ENCODE measurements around the gene NXPH3. TPM values are rescaled to one million over a fixed set of nuclear protein-coding genes. Genes with fewer than 3 reads are reported as not detected.

NXPH3 gene
- polyA plus RNA-seq, 3 donors, result 1.3 to 1.5 (median 1.4) TPM

GRCh38 chr17:49574323-49574781, 1.3 kb upstream of the NXPH3 start:
- no peak for DNase-seq (ENCODE audit: low read depth in 3 of 3, low spot score in 2 of 3)

GRCh38 chr17:49574945-49575678, 559 bp upstream of the NXPH3 start:
- no peak for DNase-seq (ENCODE audit: low read depth in 3 of 3, low spot score in 2 of 3)

GRCh38 chr17:49576088-49576916, 631 bp downstream of the NXPH3 start:
- DNase-seq (ENCODE audit: low read depth in 3 of 3, low spot score in 2 of 3), result no peak

- no peak for DNase-seq (ENCODE audit: low read depth in 3 of 3, low spot score in 2 of 3)
Measured at GRCh38 chr17:49576917-49577649, 1.4 kb downstream of the NXPH3 start.

- DNase-seq (ENCODE audit: low read depth in 3 of 3, low spot score in 2 of 3), result no peak
Measured at GRCh38 chr17:49577650-49577934, 1.9 kb downstream of the NXPH3 start.

- DNase-seq (ENCODE audit: low read depth in 3 of 3, low spot score in 2 of 3), result no peak
Measured at GRCh38 chr17:49577963-49578362, 2.3 kb downstream of the NXPH3 start.

- no peak for DNase-seq (ENCODE audit: low read depth in 3 of 3, low spot score in 2 of 3)
Measured at GRCh38 chr17:49578414-49578813, 2.7 kb downstream of the NXPH3 start.

GRCh38 chr17:49578952-49579500, 3.4 kb downstream of the NXPH3 start:
- DNase-seq (ENCODE audit: low read depth in 3 of 3, low spot score in 2 of 3), result no peak

GRCh38 chr17:49579522-49579921, 3.9 kb downstream of the NXPH3 start:
- DNase-seq (ENCODE audit: low read depth in 3 of 3, low spot score in 2 of 3), result no peak

GRCh38 chr17:49580055-49580721, 4.5 kb downstream of the NXPH3 start:
- DNase-seq (ENCODE audit: low read depth in 3 of 3, low spot score in 2 of 3), result no peak

GRCh38 chr17:49580981-49581647, 5.4 kb downstream of the NXPH3 start:
- DNase-seq (ENCODE audit: low read depth in 3 of 3, low spot score in 2 of 3), result no peak

GRCh38 chr17:49581648-49581998, 6.0 kb downstream of the NXPH3 start:
- no peak for DNase-seq (ENCODE audit: low read depth in 3 of 3, low spot score in 2 of 3)

GRCh38 chr17:49582055-49582722, 6.5 kb downstream of the NXPH3 start:
- DNase-seq (ENCODE audit: low read depth in 3 of 3, low spot score in 2 of 3), result no peak

GRCh38 chr17:49582789-49583188, 7.1 kb downstream of the NXPH3 start:
- DNase-seq (ENCODE audit: low read depth in 3 of 3, low spot score in 2 of 3), result no peak

GRCh38 chr17:49583226-49583625, 7.6 kb downstream of the NXPH3 start:
- no peak for DNase-seq (ENCODE audit: low read depth in 3 of 3, low spot score in 2 of 3)

- DNase-seq (ENCODE audit: low read depth in 3 of 3, low spot score in 2 of 3), result no peak
Measured at GRCh38 chr17:49583889-49584288, 8.2 kb downstream of the NXPH3 start.

- DNase-seq (ENCODE audit: low read depth in 3 of 3, low spot score in 2 of 3), result no peak
Measured at GRCh38 chr17:49585422-49586027, 9.9 kb downstream of the NXPH3 start.

- DNase-seq (ENCODE audit: low read depth in 3 of 3, low spot score in 2 of 3), result no peak
Measured at GRCh38 chr17:49587366-49588073, 11.8 kb downstream of the NXPH3 start.

- DNase-seq (ENCODE audit: low read depth in 3 of 3, low spot score in 2 of 3), result no peak
Measured at GRCh38 chr17:49588312-49588711, 12.6 kb downstream of the NXPH3 start.

Data from right renal cortex interstitium (tissue), 3 donors.